Measurements from ENCODE around the gene DEPDC4. TPM values are rescaled to one million over a fixed set of nuclear protein-coding genes. Genes with fewer than 3 reads are reported as not detected.
A peak's percentile ranks its signal among the peaks of the same experiment; 100 is the strongest.

DEPDC4 gene
- polyA plus RNA-seq, 2 of the 4 experiments (the other 2 are of a cell fraction): 2.8 to 6.3 TPM

- WGBS (ENCODE audit: missing lambda C conversion rate): 87% methylated on average over 2 of the region's 2 CpGs
- DNase-seq (ENCODE audit: low read depth in 1 of 2, low spot score in 1 of 2) (no peak), FAIRE-seq (peak; percentile 23), ATAC-seq (no peak)
- Histone ChIP-seq H3K27ac (no peak overlapping the region), H3K4me1 (no peaks in the 10 kb centered on the region), H3K9me3 (no peaks in the 10 kb centered on the region), H3K4me2 (no peak overlapping the region), H3K4me3 (no peak overlapping the region)
- ChIA-PET CTCF (interaction anchor here (0.8 kb wide), 1 partner anchor 12 kb away, joined by 3 read pairs; no protein-coding TSS in a partner anchor), POLR2A (no interaction called here)
- no peak for TF ChIP-seq POLR2A (IDR thresholded peaks at IDR 0.05; ENCODE audit: low read length)
- no peak for TF ChIP-seq CBX8 (IDR thresholded peaks at IDR 0.05)
- no peak for TF ChIP-seq RFX5 (IDR thresholded peaks at IDR 0.05)
- TF ChIP-seq FOSB (CRISPR knock-in tag; IDR thresholded peaks at IDR 0.05): no peak
- no peak for TF ChIP-seq NFE2L2 (conservative IDR thresholded peaks at IDR 0.05; ENCODE audit: low read length)
- no peak for TF ChIP-seq HOXB5 (CRISPR knock-in tag; IDR thresholded peaks at IDR 0.05)
- no peak for TF ChIP-seq HES2 (IDR thresholded peaks at IDR 0.05)
- no peak for TF ChIP-seq SMC3 (IDR thresholded peaks at IDR 0.05)
- TF ChIP-seq MAX (IDR thresholded peaks at IDR 0.05): no peak
- TF ChIP-seq HMGXB4 (CRISPR knock-in tag; IDR thresholded peaks at IDR 0.05; ENCODE audit: borderline replicate concordance): no peak
- no peak for TF ChIP-seq CHD2 (IDR thresholded peaks at IDR 0.05; ENCODE audit: low read length, partially characterized antibody)
- no peak for TF ChIP-seq JUNB (IDR thresholded peaks at IDR 0.05)
- TF ChIP-seq USF2 (IDR thresholded peaks at IDR 0.05): no peak
- TF ChIP-seq REST (IDR thresholded peaks at IDR 0.05): no peak
- no peak for TF ChIP-seq NR3C1 (IDR thresholded peaks at IDR 0.05)
- no peak for TF ChIP-seq ZC3H11A (IDR thresholded peaks at IDR 0.05)
- TF ChIP-seq PBX3 (IDR thresholded peaks at IDR 0.05): no peak
- no peak for TF ChIP-seq EHF (CRISPR knock-in tag; IDR thresholded peaks at IDR 0.05)
Observed at GRCh38 chr12:100214518-100214917, 52.4 kb downstream of the DEPDC4 start.

- peak; percentile 18 for FAIRE-seq
- no peak for ATAC-seq
- Histone ChIP-seq H3K4me3 (no peak overlapping the region), H3K27ac (no peak overlapping the region), H3K9me3 (no peaks in the 10 kb centered on the region), H3K4me1 (no peaks in the 10 kb centered on the region), H3K4me2 (no peak overlapping the region)
- no peak for TF ChIP-seq ZFP36 (IDR thresholded peaks at IDR 0.05; ENCODE audit: borderline replicate concordance, partially characterized antibody)
- no peak for TF ChIP-seq CBX2 (IDR thresholded peaks at IDR 0.05; ENCODE audit: borderline replicate concordance, low read depth)
- no peak for TF ChIP-seq TFCP2L1 (CRISPR knock-in tag; IDR thresholded peaks at IDR 0.05)
- DNase-seq (ENCODE audit: low read depth in 1 of 2, low spot score in 1 of 2): no peak
- ChIA-PET POLR2A (interaction anchor here (1.2 kb wide), 1 partner anchor 13 kb away, joined by 3 read pairs; the partner anchor contains the start of gene ACTR6), CTCF (interaction anchor here (0.7 to 1.8 kb wide), 4 partner anchors 12 to 59 kb away, joined by 3 to 4 read pairs (median 4); partner anchors contain the start of gene ACTR6)
- 91% methylated on average over 5 of the region's 5 CpGs for WGBS (ENCODE audit: missing lambda C conversion rate)
Observed at GRCh38 chr12:100213016-100213891, 53.6 kb downstream of the DEPDC4 start.
